Measurements from ENCODE around the gene LRCH1.

Gene LRCH1

DNA sequence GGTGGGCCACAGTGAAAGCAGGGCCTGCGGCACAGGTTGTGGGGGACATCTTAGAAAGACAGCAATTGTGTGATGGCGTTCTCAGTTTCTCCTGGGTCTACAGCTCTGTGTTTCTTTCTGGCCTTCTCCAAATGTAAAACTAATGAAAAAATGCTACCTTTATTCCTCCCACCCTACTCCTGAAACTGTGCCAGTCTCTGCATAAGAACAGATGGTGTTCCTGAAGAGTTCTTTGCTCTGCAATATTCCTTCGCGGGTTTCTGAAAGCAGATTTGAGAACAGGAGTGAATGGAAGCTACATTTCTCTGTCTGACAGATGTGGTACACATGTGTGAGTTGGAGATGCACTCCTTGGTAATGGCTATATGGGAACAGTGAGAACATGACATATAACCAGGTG, 18.0 kb upstream of the LRCH1 start:
- no peak for DNase-seq

DNA sequence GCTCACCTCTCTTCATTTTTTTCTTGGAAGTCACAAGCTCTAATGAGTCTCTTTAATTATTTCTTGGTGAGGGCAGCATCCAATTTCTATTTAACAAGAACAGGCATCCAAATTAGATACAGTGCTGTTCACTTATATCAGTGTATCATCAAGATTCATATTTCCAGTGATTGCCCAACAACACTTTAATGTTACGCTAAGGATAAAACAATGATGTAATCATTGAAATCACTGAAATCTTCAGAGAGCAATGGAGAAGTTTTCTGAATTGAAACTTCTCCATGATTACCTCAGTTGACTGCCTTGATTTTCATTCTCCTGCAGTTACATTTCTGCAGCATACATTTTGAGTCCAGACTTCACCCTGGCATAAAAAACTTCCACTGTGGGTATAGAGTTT, 17.1 kb upstream of the LRCH1 start:
- no peak for DNase-seq

DNA sequence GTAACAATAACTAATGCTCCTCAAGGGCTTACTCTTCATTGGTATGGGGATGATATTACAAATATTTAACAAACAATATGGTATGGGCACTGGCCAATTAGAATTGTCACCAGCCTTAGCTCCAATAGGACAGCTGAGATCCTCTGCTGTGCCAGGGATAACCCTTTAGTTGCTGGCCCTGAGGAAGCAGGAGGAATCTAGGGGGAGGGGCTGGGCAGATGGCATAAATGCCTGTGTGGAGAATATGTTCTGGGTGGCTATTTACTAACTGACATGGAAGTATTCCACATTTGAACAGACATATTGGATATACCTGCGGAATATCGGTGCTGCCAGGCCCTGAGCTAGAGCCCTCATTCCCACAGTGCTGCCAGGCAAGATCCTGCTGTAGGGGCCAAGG, 16.6 kb upstream of the LRCH1 start:
- no peak for DNase-seq

DNA sequence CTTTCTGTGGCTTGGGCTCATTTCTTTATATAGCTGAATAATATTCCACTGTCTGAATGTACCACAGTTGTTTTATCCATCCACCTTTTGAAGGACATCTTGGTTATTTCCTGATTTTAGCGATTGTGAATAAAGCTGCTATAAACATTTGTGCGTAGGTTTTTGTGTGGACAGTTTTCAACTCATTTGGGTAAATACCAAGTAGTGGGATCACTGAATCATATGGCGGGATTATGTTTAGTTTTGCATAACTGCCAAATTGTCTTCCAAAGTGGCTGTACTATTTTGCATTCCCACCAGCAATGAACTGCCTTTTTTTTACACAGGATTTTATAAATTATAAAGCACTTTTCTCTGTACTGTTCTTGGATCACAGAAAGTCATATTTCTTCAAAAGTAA, 13.7 kb upstream of the LRCH1 start:
- no peak for DNase-seq

DNA sequence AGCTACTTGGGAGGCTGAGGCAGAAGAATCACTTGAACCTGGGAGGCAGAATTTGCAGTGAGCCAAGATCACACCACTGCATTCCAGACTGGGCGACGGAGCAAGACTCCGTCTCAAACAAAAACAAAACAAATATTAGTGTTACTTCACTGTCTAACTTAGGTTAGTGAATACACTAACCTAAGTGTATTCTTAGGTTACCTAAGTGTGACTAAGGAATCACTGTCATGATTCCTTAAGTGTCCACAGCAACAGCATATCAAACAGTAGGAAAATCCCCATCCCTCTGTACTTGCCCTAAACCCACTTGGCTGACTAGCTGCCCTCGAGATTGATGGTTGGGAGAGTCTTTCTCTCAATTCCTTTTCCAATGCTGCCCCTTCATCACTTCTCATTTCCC, 11.8 kb upstream of the LRCH1 start:
- no peak for DNase-seq

DNA sequence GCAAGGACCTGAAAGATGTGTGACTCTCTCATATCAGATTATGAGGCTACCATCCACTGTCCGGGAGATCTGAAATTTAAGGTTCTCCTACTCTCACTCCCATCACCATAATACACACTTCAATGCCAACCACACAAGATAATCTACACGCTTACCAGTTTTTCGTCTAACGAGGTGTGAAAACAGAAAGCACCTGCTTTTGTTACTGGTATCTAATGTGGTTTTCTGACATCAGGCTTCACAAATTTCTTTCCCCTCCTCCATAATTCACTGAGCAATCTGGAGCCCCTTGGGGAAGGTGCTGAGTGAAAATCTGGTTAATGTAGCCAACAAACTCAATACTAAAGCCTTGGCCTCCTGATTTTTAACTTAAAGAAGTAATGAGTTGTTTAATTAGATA, 10.1 kb upstream of the LRCH1 start:
- DNase-seq, result no peak

DNA sequence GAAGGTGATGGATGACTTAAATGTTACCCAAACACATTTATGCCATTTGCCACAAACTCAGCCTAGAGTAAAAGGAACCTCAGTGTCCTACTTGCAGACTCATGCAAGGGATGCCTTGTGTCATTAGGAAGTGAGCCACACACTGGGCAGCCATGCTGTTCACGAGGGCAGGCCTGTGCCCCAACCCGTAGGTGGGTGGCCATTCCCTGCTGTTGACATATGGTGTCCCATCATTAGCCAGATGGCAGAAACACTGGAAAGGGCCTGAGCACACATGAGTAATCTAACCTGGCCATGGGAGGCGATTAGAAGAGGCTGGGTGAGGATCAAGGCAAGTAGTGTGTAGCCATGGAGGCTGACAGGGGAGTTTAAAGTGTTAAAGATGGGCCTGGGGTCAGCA, 9.7 kb upstream of the LRCH1 start:
- no peak for DNase-seq

DNA sequence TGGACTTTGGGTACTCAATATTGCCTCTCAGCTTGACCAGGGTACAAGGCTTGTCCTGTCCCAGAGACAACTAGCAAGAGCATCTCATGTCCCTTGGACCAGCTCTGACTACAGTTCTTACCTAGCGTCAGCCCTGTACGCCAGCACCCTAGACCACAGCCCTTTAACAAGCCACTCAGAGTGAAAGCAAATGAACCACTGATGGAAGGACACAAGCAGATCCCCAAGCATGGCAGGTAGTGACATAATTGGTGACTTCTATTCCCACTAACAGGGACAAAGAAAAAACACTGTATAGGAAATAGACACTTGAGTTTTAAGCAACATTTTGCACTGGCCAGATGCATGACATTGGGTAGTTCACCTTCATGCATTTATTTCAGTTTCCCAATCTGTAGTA, 8.8 kb upstream of the LRCH1 start:
- DNase-seq, result no peak

DNA sequence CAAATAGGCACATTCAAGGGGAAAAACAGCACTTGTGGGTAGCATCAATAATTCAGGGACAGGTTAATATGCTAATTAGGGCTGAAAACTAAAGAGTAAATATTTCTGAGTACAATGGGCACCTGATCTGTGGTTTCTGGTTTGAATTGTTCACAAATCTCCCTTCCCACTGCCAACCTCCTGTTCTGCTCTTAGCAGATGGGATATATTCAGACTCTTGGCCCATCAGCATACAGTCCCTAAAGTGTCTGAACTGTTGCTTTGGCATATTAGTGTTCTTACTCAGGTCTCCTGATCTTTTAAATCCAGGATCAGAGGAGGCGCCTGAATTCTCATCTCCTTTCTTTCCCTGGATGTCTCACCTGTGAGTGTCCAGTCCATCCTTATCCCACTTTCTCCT, 8.2 kb upstream of the LRCH1 start:
- DNase-seq, result no peak

DNA sequence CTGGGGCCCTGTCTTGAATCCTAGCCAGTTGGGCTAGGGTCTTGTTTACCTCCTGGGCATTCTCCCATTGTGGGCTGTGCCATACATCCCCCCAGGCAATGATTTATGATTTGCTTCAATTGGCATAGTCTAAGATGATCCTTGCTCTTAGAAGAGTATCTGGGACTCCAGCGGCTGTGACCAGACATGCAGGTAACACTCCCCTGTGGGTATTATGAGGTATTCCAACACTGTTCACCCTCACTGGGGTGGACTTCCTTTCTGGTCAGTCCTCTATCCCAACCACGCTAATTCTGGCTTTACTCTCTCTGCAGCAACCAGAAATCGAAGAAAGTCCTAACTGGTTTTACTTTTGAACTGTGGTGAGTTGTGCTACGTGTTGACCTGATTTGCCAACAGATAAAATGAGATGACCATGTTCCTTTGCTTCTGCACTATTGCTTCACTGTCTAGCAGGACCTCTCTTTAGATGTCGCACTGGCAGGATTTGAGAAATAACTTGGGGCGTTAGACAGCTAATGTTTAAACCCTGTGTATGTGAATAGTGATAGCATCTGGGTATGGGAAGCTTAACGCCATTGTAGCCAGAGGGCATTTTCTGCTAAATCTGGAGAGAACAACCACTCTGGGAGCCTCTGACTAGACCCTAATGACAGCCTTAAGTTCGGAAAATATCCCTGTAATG, 6.7 kb upstream of the LRCH1 start:
- DNase-seq, result no peak

DNA sequence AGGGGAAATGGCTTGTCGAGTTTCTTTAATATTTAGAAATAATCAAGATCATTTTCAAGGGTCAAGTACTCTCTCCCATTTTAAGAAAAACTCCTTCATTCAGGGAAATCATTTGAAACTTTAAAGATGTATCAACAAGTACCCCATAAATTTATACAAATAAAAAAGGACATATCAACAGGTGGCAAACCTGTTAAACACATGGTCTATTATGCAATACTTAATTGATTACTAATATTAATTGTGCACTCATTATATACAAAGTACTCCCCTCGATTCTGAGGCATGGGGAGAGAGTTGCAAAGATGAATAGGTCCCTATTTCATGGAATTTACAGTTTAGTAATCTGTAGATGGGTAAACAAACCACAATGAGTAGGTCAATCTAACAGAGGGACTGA, 2.1 kb upstream of the LRCH1 start:
- no peak for DNase-seq

DNA sequence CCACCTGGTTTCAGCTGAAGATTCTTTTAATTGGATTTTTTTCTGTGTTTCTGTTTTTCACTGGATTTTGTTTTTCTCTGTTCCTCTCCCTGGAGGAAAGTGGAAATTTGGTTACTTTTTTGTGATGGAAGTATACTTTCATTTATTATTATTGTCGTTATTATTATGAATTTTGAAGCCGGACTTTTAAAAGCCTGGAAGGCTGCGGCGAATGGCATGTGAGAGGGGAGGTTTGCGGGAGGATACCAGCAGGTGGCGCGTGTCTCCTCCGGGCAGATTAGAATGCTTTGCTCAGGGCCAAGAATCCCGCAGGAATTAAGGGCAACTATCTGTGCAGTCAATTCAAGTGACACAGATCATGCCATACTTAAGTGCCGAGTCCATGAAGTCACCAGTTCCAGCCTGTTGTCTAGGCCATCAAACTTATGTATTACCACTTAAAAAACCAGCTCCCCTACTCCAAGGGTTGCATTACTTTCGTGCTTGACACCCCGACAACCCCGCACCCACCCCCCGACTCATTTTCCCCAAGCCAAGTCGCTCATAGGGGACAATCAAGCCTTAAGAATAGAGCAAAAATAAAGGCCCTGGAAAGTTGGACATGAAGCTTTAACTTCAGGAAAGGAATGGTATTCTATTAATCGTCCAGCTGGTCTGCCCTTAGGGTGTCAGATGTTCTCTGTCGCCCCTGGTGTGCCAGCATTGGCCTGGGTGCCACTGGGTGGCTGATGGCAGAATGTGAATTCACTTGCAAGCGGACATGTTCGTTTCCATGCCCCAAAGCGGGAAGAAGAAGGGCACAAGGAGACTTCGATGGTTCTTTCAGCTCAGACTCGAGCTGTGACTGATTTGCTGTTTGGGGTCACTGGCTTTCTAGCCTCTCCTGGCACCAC, 1.3 kb upstream of the LRCH1 start:
- DNase-seq, result peak; percentile 8

DNA sequence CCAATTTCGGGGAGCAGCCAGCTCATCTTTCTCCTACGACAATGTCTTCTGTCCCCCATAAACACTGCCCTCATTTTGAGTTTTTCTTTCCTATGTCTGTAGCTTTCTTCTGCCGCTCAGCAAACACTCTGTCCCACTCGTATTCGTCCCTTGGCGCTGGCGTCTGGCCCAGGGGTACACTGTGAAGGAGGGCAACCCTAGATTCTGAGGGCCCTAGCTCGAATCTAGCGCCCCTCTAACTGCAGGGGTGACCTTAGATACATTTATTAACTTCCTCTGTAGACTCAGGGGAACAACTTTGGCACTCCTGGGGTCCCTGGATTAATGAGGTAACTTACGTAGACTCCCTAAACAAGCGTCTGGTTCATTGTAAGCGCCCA, 677 bp upstream of the LRCH1 start:
- no peak for DNase-seq

DNA sequence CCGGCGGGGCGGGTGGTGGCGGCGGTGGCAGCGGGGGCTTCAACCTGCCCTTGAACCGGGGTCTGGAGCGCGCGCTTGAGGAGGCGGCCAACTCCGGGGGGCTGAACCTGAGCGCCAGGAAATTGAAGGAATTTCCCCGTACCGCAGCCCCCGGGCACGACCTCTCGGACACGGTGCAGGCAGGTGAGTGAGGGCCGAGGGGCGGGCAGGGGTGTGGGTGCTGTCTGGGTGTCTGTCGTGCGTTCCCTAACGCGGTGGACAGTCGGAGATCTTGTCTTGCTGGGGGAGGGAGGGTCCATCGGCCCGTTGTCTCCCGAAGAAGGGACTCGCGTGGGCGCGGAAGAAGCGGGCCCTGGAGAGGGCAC, 533 bp downstream of the LRCH1 start:
- no peak for DNase-seq

DNA sequence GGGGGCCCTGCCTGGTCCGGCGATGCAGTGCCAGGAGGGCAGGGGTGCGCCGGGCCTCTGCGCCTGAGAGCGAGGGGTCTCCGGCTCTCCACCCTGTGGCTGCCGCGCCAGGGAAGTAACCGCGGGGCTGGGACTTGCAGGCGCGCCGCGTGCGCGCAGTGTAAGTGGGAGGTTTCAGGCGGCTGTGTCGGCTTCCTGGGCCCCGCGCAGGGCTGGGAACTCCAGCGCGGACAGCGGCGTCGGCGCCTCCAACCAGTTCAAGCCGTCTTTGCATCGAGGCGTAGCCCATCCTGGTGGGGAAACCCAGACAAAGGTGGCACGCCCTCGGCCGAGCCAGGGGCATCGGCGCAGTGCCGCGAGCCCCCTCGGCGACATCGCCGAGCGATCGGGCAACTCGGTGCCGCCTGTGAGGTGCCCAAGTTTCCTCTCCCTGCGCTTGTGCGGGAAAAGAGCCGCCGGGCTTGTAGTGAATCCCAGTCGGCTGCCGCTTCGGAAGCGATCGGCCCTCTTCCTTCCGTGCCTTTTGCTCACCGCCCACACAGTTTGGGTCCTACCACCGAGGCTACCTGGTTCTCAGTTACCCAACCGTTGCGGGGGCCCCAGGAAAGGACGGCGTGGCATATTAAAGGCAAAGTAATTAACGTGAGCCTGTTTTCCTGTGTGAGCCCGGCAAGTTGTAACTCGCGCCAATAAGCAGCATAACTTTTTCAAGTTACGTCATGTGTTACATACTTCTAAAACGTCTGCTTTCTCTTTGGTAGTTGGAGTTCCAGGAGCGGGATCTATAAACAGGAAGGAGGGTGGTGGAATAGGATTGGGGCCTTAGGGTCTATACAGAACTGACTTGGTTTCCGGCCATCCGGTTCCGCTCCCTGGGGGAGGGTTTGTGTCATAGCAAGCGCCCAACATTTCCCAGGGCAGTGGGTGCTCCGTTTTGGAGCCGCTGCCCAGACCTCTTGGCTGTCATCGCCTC, 1.2 kb downstream of the LRCH1 start:
- no peak for DNase-seq

DNA sequence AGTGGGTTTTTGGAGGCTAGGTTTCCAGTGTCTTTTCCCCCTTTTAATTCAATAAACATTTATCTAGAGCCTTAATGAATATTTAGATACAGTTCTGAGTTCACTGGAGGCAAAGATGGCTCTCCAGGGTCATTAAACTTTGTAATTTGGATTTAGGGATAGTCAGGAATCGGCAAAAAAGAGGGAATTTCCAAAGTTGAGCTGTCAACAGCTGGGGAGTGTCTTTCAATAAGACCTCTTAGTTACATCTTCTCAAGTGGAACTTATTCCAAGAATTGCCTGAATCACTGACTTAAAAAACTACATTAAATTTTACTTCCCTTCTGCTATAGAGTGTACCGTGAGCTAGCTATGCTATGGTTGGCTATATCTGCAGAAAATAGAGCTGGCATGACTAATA, 2.0 kb downstream of the LRCH1 start:
- DNase-seq, result no peak

DNA sequence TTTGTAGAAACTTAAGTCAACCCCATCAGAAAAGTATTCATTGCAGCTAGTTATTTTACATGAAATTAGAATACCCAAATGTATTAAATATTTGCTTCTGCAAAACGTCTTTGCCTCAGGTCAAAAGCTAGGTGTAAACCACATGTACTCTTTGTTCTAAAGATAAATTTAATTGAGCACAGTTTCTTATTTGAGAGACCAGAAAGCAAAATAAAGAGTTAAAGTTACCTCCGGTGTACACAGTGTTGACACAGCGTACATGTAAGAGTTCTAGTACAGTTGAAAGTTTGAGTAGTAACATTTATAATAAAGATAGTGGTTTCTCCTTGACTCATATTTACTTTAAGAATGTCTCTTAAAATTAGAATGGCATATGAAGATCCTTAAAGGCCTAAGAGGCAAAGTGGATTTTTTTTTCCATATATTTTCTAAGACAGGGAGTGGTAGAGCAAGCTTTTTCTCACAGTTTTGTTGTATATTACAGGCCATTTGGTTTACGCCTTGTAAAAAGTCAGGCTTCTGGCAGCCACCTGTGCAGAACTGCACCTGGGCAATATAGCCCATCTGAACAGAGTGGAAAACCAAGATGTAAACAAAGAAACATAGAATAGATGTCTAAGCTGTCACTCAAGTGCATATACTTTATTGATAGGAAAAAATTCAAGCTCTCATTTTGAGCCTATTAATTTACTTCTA, 2.9 kb downstream of the LRCH1 start:
- no peak for DNase-seq

DNA sequence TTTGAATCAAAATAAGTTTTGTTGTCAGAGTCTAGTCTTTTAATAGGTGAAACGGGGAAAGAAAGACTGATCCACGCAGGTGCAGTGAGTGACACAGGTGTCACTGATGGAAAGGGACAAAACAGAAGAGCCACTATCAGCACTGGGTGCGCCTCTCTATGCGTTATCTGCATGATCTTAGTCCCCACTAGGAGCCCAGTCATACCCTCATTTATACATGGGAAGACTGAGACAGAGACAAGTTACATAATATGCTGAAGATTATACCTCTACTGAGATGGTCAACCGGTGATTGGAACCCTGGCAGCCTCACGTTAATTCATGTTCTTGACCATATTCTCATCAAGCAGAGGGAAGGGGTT, 3.4 kb downstream of the LRCH1 start:
- no peak for DNase-seq

DNA sequence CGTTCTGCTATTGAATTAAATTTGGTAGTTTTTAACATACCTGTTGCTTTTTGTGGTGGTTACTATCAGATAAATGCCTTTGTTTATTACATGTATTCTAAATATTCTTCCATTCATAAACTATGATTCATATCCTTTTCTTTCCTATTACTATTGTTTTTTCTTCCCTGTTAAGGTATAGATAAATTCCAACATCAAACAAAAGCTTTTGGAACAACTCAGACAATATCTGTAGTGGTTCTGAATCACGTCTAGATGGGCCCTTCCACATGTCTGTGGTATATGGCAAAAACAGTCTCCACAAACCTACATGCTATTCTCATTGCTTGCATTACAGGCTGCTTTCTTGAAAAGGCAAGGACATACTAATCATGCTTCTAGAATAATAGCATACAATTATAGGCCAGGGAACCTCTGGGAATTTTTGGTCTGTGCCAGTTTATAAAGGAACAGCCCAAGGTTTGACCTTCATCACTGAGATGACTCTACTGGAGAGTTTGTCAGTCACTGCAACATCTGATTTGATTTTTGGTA, 6.4 kb downstream of the LRCH1 start:
- no peak for DNase-seq

DNA sequence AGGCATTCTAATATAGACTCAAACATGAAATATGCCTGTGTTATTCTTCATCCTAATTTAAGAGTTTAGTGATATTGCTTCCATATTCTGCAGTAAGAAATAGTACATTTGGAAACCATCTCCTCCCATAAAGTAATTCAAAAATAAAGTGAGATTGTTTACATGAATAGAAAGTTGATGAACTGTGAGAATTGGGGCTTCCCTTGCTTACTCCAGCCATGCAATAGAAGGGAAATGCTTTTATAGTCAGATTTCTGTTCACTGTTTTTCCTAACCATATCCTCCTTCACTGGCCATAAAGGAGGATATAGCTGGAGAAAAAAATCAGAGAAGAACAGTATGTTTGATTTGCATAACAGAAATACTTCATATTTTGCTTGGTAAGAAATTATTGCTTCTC, 7.8 kb downstream of the LRCH1 start:
- no peak for DNase-seq

DNA sequence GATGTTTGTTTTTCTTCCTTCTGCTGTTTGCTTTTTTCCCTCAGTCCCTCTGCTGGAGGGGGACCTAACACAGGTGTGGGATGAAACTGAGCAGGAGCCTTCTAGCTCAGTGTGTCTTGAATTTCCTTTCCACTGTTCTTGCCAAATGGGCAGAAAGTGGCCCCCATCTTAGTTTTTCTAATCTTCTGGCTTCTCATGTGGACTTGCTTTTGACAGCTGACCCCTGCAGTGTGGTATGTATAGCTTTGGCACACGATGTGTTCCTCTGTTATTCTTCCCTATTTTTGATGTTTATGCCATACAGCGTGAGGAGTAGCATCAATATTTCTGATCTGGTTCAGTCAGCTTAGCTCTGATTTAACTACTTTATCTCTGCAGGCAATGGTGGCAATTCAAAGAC, 8.3 kb downstream of the LRCH1 start:
- no peak for DNase-seq

DNA sequence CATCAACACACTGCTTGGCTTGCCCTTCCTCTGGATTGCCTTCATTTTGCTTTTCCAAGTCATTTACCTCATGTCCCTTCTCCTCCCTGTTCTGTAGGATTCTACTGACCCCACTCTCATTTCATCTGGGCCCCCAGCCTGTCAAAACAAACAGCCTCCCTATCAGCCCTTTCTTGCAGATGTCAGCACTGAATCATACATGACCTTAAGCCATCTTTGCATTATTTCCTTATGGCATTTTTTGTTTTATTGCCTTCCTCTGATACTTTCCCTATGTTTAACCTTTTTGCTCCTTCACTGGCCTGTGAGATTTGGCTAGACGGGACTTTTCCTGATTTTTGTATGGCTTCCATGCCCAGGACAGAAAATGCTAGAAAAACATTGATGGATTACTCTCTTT, 8.7 kb downstream of the LRCH1 start:
- no peak for DNase-seq

DNA sequence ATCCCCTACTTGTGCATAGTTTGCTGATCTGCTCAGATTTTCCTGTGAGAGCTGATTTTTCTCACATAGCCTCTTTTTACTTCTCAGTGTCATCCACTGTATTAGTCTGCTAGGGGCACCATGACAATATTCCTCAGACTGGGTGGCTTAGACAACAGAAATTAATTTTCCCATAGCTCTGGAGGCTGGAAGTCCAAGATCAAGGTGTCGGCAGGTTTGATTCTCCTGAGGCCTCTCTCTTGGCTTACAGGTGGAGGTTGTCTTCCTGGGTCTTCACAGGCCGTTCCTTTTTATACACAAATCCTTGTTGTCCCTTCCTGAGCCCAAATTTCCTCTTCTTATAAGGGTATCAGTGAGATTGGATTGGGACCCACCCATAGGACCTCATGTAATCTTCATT, 9.2 kb downstream of the LRCH1 start:
- DNase-seq, result no peak
